Activated T-cell treated with anti-CD3 and anti-CD28 coated beads for 24 hours (primary cell): ENCODE results near the gene PNLIPRP1.

Experiments used
- DNase-seq: peaks from one replicate; pipeline ENCODE4 v3.0.0-alpha.2; 2020; ENCODE audit warnings: low read depth

Gene PNLIPRP1

GRCh38 chr10:116631871-116632295 lies 41.1 kb downstream of the PNLIPRP1 start:
- no peak for DNase-seq

- DNase-seq: no peak
These were observed 41.9 kb downstream of the PNLIPRP1 start for GRCh38 chr10:116632596-116633215.

- no peak for DNase-seq
These were observed 42.4 kb downstream of the PNLIPRP1 start for GRCh38 chr10:116633216-116633600.

GRCh38 chr10:116634126-116634975 lies 43.6 kb downstream of the PNLIPRP1 start:
- DNase-seq: no peak

- no peak for DNase-seq
These were observed 45.6 kb downstream of the PNLIPRP1 start for GRCh38 chr10:116636385-116636784.

GRCh38 chr10:116636976-116637375 lies 46.2 kb downstream of the PNLIPRP1 start:
- no peak for DNase-seq

GRCh38 chr10:116637830-116638229 lies 47.1 kb downstream of the PNLIPRP1 start:
- no peak for DNase-seq

GRCh38 chr10:116646502-116646901 lies 55.7 kb downstream of the PNLIPRP1 start:
- no peak for DNase-seq

- no peak for DNase-seq
These were observed 58.1 kb downstream of the PNLIPRP1 start for GRCh38 chr10:116648903-116649302.

- DNase-seq: no peak
These were observed 63.1 kb downstream of the PNLIPRP1 start for GRCh38 chr10:116653885-116654284.

- no peak for DNase-seq
These were observed 64.1 kb downstream of the PNLIPRP1 start for GRCh38 chr10:116654816-116655215.

- no peak for DNase-seq
These were observed 64.8 kb downstream of the PNLIPRP1 start for GRCh38 chr10:116655568-116655967.

- DNase-seq: no peak
These were observed 65.3 kb downstream of the PNLIPRP1 start for GRCh38 chr10:116656044-116656443.

- DNase-seq: no peak
These were observed 67.2 kb downstream of the PNLIPRP1 start for GRCh38 chr10:116657863-116658551.
